GM20000 (cell line): ENCODE data around the gene TSPAN5.

Experiments used
- DNase-seq: peaks from one replicate; pipeline ENCODE4 v3.0.0; 2012; ENCODE audit warnings: low spot score
- TF ChIP-seq, protein P1 (sequence below): IDR thresholded peaks from 2 replicates; pipeline ENCODE4 v1.5.1; 2012; ENCODE audit warnings: mild to moderate bottlenecking, control low read depth; ENCODE audit errors: extremely low read depth, missing control alignments

The TSPAN5 gene

DNA sequence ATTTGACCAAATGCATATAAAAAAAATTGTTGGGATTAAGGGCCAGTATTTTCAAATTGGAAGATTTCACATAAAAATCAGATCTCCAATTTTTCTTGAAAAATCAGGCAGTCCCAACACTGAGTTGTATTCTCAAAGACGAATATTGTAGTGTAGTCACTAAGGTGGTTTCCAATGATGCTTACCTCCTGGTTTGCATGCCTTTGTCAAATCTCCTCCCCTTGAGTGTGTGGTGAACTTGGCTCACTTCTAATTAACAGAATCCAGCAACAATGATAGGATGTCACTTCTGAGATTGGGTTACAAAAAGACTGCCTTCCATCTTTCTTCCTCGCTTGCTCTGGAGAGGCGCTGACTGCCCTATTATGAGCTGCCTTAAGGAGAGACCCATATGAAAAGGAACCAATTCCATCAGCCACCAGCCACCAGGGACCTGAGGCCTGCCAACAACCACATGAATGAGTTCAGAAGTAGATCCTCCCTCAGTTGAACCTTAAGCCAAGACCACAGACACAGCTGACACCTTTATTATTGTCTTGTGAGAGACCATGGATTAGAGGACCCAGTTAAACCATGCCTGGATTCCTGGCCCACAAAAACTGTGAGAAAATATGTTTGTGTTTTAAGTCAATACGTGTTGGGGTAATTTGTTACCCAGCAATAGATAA lies 31.2 kb upstream of the TSPAN5 start:
- DNase-seq: no peak
- TF ChIP-seq, protein P1, sequence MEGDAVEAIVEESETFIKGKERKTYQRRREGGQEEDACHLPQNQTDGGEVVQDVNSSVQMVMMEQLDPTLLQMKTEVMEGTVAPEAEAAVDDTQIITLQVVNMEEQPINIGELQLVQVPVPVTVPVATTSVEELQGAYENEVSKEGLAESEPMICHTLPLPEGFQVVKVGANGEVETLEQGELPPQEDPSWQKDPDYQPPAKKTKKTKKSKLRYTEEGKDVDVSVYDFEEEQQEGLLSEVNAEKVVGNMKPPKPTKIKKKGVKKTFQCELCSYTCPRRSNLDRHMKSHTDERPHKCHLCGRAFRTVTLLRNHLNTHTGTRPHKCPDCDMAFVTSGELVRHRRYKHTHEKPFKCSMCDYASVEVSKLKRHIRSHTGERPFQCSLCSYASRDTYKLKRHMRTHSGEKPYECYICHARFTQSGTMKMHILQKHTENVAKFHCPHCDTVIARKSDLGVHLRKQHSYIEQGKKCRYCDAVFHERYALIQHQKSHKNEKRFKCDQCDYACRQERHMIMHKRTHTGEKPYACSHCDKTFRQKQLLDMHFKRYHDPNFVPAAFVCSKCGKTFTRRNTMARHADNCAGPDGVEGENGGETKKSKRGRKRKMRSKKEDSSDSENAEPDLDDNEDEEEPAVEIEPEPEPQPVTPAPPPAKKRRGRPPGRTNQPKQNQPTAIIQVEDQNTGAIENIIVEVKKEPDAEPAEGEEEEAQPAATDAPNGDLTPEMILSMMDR: no peak

DNA sequence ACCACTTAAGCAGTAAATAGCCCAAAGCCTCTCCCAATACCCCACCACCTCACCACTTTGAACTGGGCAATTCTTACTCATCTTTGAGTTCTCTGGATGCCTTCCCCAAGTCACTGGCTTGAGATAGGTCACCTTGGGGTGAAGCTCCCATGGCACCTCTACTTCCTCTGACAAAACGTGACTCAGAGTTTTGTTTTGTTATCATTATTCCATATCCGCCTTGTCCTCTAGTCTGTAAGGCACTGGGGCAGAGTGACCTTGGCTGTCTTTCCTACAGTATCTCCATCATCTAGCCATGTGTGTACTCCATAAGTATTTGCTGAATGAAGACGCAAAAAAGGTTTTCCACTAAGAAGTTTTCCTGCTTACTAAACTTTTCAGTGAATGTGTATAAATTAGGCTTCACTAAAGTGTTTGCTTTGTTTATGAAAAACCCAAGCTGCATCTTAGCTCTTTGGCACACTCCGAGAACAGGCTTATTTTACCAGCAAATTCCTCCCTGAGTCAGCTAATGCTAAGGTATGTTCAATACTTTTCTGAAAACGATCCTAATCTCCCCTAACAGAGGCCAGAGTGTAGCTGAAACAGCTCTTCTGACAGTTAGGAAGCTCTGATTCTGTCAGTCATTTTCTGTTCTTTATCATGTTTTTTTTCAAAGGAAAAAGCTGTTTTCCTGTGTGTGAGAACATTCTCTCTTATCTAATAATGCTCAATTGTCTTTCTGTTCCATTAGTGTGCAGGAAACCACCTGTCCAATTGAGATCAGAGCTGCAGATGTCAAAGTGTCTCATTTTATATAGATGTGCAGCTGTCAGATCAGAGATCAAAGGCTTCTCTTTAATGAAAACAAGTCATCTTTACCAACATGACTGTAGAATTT lies 30.2 kb upstream of the TSPAN5 start:
- no peak for DNase-seq
- TF ChIP-seq, protein P1: no peak

DNA sequence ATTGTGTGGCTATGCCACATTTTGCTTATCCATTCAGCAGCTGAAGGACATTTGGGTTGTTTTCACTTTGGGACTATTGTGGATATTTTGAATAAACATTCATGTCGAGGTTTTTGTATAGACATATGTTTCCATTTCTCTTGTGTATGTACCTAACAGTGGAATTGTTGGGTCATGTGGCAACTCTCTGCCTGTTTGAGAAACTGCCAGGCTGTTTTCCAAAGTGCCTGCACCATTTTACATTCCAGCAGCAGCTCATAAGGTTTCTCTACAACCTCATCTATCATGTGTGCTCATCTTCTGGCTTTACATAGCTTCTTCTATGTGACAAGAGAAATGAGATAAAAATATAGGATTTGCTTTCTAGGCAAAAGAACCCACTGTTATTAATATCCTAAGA lies 29.5 kb upstream of the TSPAN5 start:
- TF ChIP-seq, protein P1: no peak

DNA sequence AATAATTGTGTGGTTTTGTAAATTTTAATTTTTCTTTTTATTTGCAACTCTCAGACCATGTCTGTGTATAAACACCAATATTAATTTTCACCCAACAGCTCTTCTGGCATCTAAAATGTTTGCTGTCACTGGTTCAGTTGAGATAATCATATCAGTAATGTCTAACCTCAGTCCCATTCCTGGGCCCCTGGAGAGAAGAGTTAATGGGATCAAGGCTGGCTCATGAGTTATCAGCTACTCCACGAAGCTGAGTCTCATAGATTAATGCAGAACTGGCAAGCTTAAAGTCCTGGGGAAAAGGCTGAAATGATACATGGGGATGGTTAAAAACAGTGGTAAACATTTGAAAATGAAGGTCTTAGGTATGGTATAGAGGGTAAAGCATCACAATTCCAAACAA lies 28.4 kb upstream of the TSPAN5 start:
- TF ChIP-seq, protein P1: no peak
- DNase-seq: no peak

More for the DNA sequence above, 29.5 kb upstream of the TSPAN5 start:
- DNase-seq: no peak

DNA sequence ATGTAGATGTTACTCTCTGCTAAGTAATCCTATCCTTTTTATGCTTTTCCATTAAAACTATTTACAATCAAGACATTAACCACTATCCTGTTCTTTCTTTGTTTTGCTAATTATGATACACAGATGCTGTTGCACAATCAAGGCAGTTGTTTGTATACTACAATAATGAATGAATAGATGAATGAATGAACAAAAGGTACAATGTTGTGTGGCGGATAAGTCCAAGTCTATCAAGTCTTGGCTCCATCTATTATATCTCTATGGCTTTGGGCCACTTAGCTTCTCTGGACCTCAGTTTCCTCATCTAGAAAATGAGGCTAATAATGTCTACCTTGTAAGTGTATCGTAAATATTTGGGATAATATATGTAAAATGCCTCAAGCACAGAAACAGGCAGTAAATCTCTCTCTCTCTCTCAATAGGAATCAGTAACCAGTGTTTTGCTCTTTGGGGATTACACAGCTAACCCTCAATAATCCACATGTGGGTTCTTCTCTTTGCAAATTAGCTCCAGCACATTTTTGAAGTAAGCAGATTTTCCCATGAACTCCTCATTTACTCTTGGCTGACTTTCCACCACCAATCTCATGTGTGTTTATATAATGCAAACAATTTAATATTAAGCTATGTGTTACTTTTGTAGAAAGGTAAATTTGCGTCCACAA lies 27.8 kb upstream of the TSPAN5 start:
- no peak for DNase-seq
- TF ChIP-seq, protein P1: no peak

DNA sequence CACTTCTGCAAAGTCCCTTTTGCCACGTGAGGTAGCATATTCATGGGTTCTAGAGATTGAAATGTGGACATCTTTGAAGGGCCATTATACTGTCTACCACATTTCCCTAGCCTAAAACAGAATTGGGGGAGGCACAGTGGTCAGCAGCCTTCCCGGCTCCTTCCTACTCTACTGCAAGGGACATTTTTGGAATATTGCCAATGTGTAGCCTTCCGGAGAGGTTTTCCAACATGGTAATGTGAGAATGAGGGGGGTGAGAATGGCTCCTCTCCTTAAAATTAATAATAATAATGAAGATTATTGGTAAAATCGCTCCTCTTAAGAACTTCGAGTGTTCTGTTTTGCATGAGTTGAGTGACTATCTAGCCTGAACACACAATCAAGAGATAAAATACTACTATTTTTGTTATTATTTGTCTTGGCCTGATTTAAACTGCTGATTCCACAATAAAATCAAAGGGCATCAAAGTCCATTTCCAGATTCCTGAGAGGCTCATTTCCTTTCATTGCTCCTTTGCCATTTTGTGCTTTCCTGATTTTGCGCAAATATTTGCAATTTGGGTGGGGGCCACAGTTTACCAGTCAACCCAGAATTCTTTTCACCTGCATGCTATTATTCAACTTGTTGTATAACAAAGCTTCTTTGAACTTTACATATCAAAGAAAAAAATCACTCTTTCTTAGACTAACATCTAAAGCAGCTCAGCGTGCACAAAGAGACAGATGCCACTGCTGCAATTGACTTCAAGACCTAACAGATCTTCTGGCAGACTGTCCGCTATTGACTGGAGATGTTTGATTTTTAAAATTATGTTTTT lies 27.0 kb upstream of the TSPAN5 start:
- TF ChIP-seq, protein P1: no peak
- no peak for DNase-seq
